HepG2 (cell line): ENCODE data around the gene NIP7. TPM values are rescaled to one million over a fixed set of nuclear protein-coding genes. Genes with fewer than 3 reads are reported as not detected.
A peak's percentile ranks its signal among the peaks of the same experiment; 100 is the strongest.

Source experiments
- AGO1 ChIP-seq: fragments of 200-400 bp; formaldehyde crosslinking; IDR thresholded peaks from 2 replicates; pipeline ENCODE4 v1.6.1; 2017; ENCODE audit warnings: mild to moderate bottlenecking, low read depth, low read length, moderate library complexity; ENCODE audit not compliant: poor library complexity, severe bottlenecking
- BCL6 ChIP-seq: IDR thresholded peaks from 2 replicates; pipeline ENCODE4 v1.6.1; 2016; ENCODE audit warnings: missing genetic modification reagents, missing compliant biosample characterization
- BRD4 ChIP-seq: sonication (generic); formaldehyde crosslinking; IDR thresholded peaks from 2 replicates; pipeline ENCODE4 v1.4.0; 2020; ENCODE audit warnings: missing genetic modification reagents
- CCAR2 ChIP-seq: fragments of 200-400 bp; formaldehyde crosslinking; optimal IDR thresholded peaks from 2 replicates; pipeline ENCODE3; 2018; ENCODE audit warnings: low read depth, mild to moderate bottlenecking, low read length, moderate library complexity
- GTF2F1 ChIP-seq: fragments of 150-350 bp; IDR thresholded peaks from 2 replicates; pipeline ENCODE4 v1.6.1; 2014; ENCODE audit warnings: low read length
- HMGA1 ChIP-seq: sonication (generic); formaldehyde crosslinking; conservative IDR thresholded peaks from 2 replicates; pipeline ENCODE4 v1.4.0; 2020; ENCODE audit warnings: missing genetic modification reagents
- IRF9 ChIP-seq: sonication (generic); formaldehyde crosslinking; IDR thresholded peaks from 2 replicates; pipeline ENCODE4 v1.8.0; 2022; ENCODE audit warnings: missing genetic modification reagents, mild to moderate bottlenecking, borderline replicate concordance
- MAFF ChIP-seq: IDR thresholded peaks from 2 replicates; pipeline ENCODE4 v1.6.1; 2011; ENCODE audit warnings: low read depth, low read length, improper control_type of control experiment
- MAFK ChIP-seq, 2 experiments: IDR thresholded peaks in 1 of 2; conservative IDR thresholded peaks in 1 of 2; 2 replicates each; pipeline ENCODE4 v1.6.1; 2011; ENCODE audit warnings: improper control_type of control experiment in 2 of 2, low read length in 2 of 2
- MIXL1 ChIP-seq: IDR thresholded peaks from 2 replicates; pipeline ENCODE4 v1.6.1; 2016
- MXI1 ChIP-seq: IDR thresholded peaks from 3 replicates; pipeline ENCODE4 v1.6.1; 2012; ENCODE audit warnings: low read depth, low read length, inconsistent platforms, borderline replicate concordance
- NAIF1 ChIP-seq: sonication (generic); formaldehyde crosslinking; IDR thresholded peaks from 2 replicates; pipeline ENCODE4 v1.5.0; 2020; ENCODE audit warnings: mild to moderate bottlenecking, missing genetic modification reagents, borderline replicate concordance
- NONO ChIP-seq, 2 experiments: fragments of 450-650 bp in 1 of 2; sonication (generic) in 1 of 2; formaldehyde crosslinking in 1 of 2; IDR thresholded peaks in 1 of 2; conservative IDR thresholded peaks in 1 of 2; 2 replicates each; pipeline versions ENCODE4 v1.6.1 to v1.8.0; 2017 to 2022; ENCODE audit warnings: mild to moderate bottlenecking in 1 of 2, missing genetic modification reagents in 1 of 2, moderate library complexity in 1 of 2
- NPAS2 ChIP-seq: sonication (generic); formaldehyde crosslinking; IDR thresholded peaks from 2 replicates; pipeline ENCODE4 v1.8.0; 2022; ENCODE audit warnings: mild to moderate bottlenecking, missing genetic modification reagents, borderline replicate concordance
- PLRG1 ChIP-seq: fragments of 450-650 bp; conservative IDR thresholded peaks from 2 replicates; pipeline ENCODE4 v1.6.1; 2016
- RBFOX2 ChIP-seq: fragments of 200-400 bp; formaldehyde crosslinking; IDR thresholded peaks from 2 replicates; pipeline ENCODE4 v1.6.1; 2017; ENCODE audit warnings: low read depth, mild to moderate bottlenecking, low read length
- SNRNP70 ChIP-seq: fragments of 200-400 bp; formaldehyde crosslinking; IDR thresholded peaks from 2 replicates; pipeline ENCODE4 v1.6.1; 2017; ENCODE audit warnings: mild to moderate bottlenecking, low read depth, low read length, moderate library complexity
- TIGD3 ChIP-seq: sonication (generic); formaldehyde crosslinking; IDR thresholded peaks from 2 replicates; pipeline ENCODE4 v1.5.1; 2020; ENCODE audit warnings: mild to moderate bottlenecking, missing genetic modification reagents, borderline replicate concordance
- ZC3H13 ChIP-seq: sonication (generic); formaldehyde crosslinking; IDR thresholded peaks from 2 replicates; pipeline ENCODE4 v1.8.1; 2023; ENCODE audit warnings: mild to moderate bottlenecking, missing genetic modification reagents, moderate library complexity
- ZGPAT ChIP-seq: IDR thresholded peaks from 2 replicates; pipeline ENCODE4 v1.6.1; 2016; ENCODE audit warnings: mild to moderate bottlenecking
- ZNF136 ChIP-seq: sonication (generic); formaldehyde crosslinking; IDR thresholded peaks from 2 replicates; pipeline ENCODE4 v1.8.1; 2022; ENCODE audit warnings: low read depth, mild to moderate bottlenecking, moderate library complexity, missing genetic modification reagents
- ZNF20 ChIP-seq: sonication (generic); formaldehyde crosslinking; IDR thresholded peaks from 2 replicates; pipeline ENCODE4 v1.4.0; 2020; ENCODE audit warnings: mild to moderate bottlenecking, moderate library complexity, missing genetic modification reagents
- ZNF501 ChIP-seq: sonication (generic); formaldehyde crosslinking; IDR thresholded peaks from 2 replicates; pipeline ENCODE4 v1.5.1; 2020; ENCODE audit warnings: mild to moderate bottlenecking, moderate library complexity, missing genetic modification reagents
- ZNF703 ChIP-seq: sonication (generic); formaldehyde crosslinking; IDR thresholded peaks from 2 replicates; pipeline ENCODE4 v1.5.1; 2020; ENCODE audit warnings: missing genetic modification reagents, mild to moderate bottlenecking, moderate library complexity, borderline replicate concordance
- ZNF776 ChIP-seq: sonication (generic); formaldehyde crosslinking; IDR thresholded peaks from 2 replicates; pipeline ENCODE4 v1.4.0; 2020; ENCODE audit warnings: mild to moderate bottlenecking, missing genetic modification reagents
- polyA plus RNA-seq, 8 experiments: library from polyadenylated mRNA; depleted of rRNA in 3 of 8; stranded (reverse) in 7 of 8; unstranded in 1 of 8; fragments of >200 nt; fragmentation: Illumina TruSeq in 4 of 8; extraction: Trizol in 4 of 8; gene quantifications; 2 replicates each; pipeline versions ENCODE4 v1.2.1 to v1.2.3, GENCODE V29; 2011 to 2016; ENCODE audit warnings: low read depth in 4 of 8, missing spikeins in 1 of 8, mixed read lengths in 1 of 8; ENCODE audit not compliant: insufficient read depth in 1 of 8
- total RNA-seq, 5 experiments: library from RNA; depleted of rRNA; stranded (reverse); fragments of >200 nt; fragmentation: Illumina TruSeq; extraction: Trizol; gene quantifications; 2 replicates each; pipeline ENCODE4 v1.2.3, GENCODE V29; 2016; ENCODE audit warnings: low read depth in 1 of 5
- TF ChIP-seq, protein P1 (sequence below): sonication (generic); formaldehyde crosslinking; IDR thresholded peaks from 2 replicates; pipeline ENCODE4; 2020; ENCODE audit warnings: missing genetic modification reagents, mild to moderate bottlenecking, borderline replicate concordance

NIP7 gene
- total and polyA plus RNA-seq, 2 of the 13 experiments (the other 11 are each of a cell fraction or from before 2014, with no cell fraction given): 15.3 to 114 TPM

GRCh38 chr16:69318911-69319289 lies 20.7 kb upstream of the NIP7 start (continued):
- TF ChIP-seq ZNF776 (CRISPR knock-in tag) (no peak), ZC3H13 (CRISPR knock-in tag) (peak; percentile 8; the same call in 1 of the 2 replicates), ZNF501 (no peak), IRF9 (CRISPR knock-in tag) (0 out of 2 replicates have a peak, but pooled peaks have one; percentile 20), ZNF703 (no peak), BCL6 (no peak), ZNF20 (CRISPR knock-in tag) (no peak), ZNF136 (no peak), HMGA1 (CRISPR knock-in tag) (no peak), NONO (IDR thresholded peaks at IDR 0.05) (no peak), NONO (CRISPR knock-in tag; conservative IDR thresholded peaks at IDR 0.05) (0 out of 2 replicates have a peak, but pooled peaks have one; percentile 23), NAIF1 (CRISPR knock-in tag) (no peak), NPAS2 (CRISPR knock-in tag) (no peak), GTF2F1 (no peak), CCAR2 (no peak), MAFF (no peak), BRD4 (CRISPR knock-in tag) (no peak), AGO1 (peak; percentile 56), PLRG1 (no peak), TIGD3 (CRISPR knock-in tag) (no peak), MAFK (conservative IDR thresholded peaks at IDR 0.05 in 1 of 2, IDR thresholded peaks at IDR 0.05 in 1 of 2; ENCODE audit: low read length in 2 of 2) (no peak), MIXL1 (CRISPR knock-in tag) (no peak), ZGPAT (CRISPR knock-in tag) (no peak), SNRNP70 (no peak), RBFOX2 (peak; percentile 49), MXI1 (no peak)
- TF ChIP-seq, protein P1, sequence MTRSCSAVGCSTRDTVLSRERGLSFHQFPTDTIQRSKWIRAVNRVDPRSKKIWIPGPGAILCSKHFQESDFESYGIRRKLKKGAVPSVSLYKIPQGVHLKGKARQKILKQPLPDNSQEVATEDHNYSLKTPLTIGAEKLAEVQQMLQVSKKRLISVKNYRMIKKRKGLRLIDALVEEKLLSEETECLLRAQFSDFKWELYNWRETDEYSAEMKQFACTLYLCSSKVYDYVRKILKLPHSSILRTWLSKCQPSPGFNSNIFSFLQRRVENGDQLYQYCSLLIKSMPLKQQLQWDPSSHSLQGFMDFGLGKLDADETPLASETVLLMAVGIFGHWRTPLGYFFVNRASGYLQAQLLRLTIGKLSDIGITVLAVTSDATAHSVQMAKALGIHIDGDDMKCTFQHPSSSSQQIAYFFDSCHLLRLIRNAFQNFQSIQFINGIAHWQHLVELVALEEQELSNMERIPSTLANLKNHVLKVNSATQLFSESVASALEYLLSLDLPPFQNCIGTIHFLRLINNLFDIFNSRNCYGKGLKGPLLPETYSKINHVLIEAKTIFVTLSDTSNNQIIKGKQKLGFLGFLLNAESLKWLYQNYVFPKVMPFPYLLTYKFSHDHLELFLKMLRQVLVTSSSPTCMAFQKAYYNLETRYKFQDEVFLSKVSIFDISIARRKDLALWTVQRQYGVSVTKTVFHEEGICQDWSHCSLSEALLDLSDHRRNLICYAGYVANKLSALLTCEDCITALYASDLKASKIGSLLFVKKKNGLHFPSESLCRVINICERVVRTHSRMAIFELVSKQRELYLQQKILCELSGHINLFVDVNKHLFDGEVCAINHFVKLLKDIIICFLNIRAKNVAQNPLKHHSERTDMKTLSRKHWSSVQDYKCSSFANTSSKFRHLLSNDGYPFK (CRISPR knock-in tag): no peak
